Prostate gland (tissue), 2 donors: Measurements from ENCODE around the gene PRG3. TPM values are rescaled to one million over a fixed set of nuclear protein-coding genes. Genes with fewer than 3 reads are reported as not detected.

Experiments used
- DNase-seq: peaks from one replicate; pipeline ENCODE4 v3.0.0-alpha.2; 2019; ENCODE audit warnings: low spot score
- H3K27ac ChIP-seq, 2 donors: fragments of 200-600 bp; sonication (generic); 2 replicates each; pipeline ENCODE4 v1.5.1; 2017 to 2019
- H3K27me3 ChIP-seq: fragments of 200-600 bp; sonication (generic); replicated peaks from 2 replicates; pipeline ENCODE4 v1.5.1; 2019; ENCODE audit not compliant: insufficient read depth
- H3K36me3 ChIP-seq, 2 donors: fragments of 200-600 bp; sonication (generic); 1 replicate in 1 of 2; 2 replicates in 1 of 2; pipeline versions ENCODE4 v1.5.1 to v1.8.1; 2017 to 2019
- H3K4me1 ChIP-seq: fragments of 200-600 bp; sonication (generic); replicated peaks from 2 replicates; pipeline ENCODE4 v1.5.1; 2019
- H3K4me3 ChIP-seq, 2 donors: fragments of 200-600 bp; sonication (generic); 2 replicates each; pipeline ENCODE4 v1.5.1; 2017 to 2019
- H3K9me3 ChIP-seq: fragments of 200-600 bp; sonication (generic); 2 replicates; pipeline ENCODE4 v1.5.1; 2017
- POLR2A ChIP-seq: fragments of 450-650 bp; IDR thresholded peaks from one replicate; pipeline ENCODE4 v1.6.1; 2016; ENCODE audit warnings: antibody characterized with exemption, mild to moderate bottlenecking
- POLR2AphosphoS5 ChIP-seq: sonication (generic); formaldehyde crosslinking; IDR thresholded peaks from one replicate; pipeline ENCODE4 v1.6.1; 2017; ENCODE audit warnings: antibody characterized with exemption
- WGBS: methylation state at CpG from one replicate; pipeline ENCODE4 v1.1.5; 2018; 5-methylcytosine and 5-hydroxymethylcytosine counted together
- intact Hi-C: fragments of 100-400 bp; cut with DNase I; formaldehyde crosslinking; loops from one replicate; pipeline ENCODE4 v1.14.2; 2022
- total RNA-seq, 2 donors: library from RNA; depleted of rRNA; stranded (reverse); fragments of >200 nt; gene quantifications; one replicate each; pipeline ENCODE4 v1.1.0, GENCODE V29; 2016
- TF ChIP-seq, protein P1 (sequence below), 4 experiments: fragments of 200-600 bp in 2 of 4; fragments of 450-650 bp in 2 of 4; sonication (generic) in 2 of 4; IDR thresholded peaks; 1 replicate in 3 of 4; 2 replicates in 1 of 4; pipeline ENCODE4 v1.5.1; 2016 to 2019; ENCODE audit warnings: antibody characterized with exemption in 4 of 4, mild to moderate bottlenecking in 2 of 4, moderate library complexity in 2 of 4

The PRG3 gene
- total RNA-seq, 2 donors from 2014 or later, result not detected

DNA sequence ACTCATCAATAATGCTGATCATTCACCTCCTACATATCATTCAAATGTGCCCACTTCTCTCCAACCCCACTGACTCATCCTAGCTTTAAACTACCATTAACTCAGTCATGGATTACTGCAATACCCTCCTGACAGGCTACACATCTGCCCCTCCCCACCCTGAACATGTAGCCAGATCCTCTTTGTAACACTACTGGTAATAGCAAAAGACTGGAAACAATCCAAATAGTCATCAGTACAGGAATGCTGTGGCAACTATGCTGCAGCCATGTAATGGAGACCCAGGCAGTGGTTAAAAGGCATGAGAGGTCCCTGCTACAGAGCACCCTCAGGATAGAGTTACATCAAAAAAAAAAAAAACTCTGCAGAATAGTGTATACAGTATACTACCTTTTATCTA lies 29.3 kb upstream of the PRG3 start:
- H3K4me1 ChIP-seq, result no peaks in the 10 kb centered on the region
- intact Hi-C loops, result no loop called here
- H3K27me3 ChIP-seq, result no peaks in the 10 kb centered on the region
- H3K4me3 ChIP-seq, result no peak overlapping the region
- no peak overlapping the region for H3K27ac ChIP-seq
- H3K36me3 ChIP-seq, result no peaks in the 10 kb centered on the region
- H3K9me3 ChIP-seq, result no peaks in the 10 kb centered on the region
- TF ChIP-seq POLR2A, result no peak
- TF ChIP-seq POLR2AphosphoS5, result no peak
- TF ChIP-seq, protein P1, sequence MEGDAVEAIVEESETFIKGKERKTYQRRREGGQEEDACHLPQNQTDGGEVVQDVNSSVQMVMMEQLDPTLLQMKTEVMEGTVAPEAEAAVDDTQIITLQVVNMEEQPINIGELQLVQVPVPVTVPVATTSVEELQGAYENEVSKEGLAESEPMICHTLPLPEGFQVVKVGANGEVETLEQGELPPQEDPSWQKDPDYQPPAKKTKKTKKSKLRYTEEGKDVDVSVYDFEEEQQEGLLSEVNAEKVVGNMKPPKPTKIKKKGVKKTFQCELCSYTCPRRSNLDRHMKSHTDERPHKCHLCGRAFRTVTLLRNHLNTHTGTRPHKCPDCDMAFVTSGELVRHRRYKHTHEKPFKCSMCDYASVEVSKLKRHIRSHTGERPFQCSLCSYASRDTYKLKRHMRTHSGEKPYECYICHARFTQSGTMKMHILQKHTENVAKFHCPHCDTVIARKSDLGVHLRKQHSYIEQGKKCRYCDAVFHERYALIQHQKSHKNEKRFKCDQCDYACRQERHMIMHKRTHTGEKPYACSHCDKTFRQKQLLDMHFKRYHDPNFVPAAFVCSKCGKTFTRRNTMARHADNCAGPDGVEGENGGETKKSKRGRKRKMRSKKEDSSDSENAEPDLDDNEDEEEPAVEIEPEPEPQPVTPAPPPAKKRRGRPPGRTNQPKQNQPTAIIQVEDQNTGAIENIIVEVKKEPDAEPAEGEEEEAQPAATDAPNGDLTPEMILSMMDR (IDR thresholded peaks at IDR 0.05), result no peak
- no peak for DNase-seq

DNA sequence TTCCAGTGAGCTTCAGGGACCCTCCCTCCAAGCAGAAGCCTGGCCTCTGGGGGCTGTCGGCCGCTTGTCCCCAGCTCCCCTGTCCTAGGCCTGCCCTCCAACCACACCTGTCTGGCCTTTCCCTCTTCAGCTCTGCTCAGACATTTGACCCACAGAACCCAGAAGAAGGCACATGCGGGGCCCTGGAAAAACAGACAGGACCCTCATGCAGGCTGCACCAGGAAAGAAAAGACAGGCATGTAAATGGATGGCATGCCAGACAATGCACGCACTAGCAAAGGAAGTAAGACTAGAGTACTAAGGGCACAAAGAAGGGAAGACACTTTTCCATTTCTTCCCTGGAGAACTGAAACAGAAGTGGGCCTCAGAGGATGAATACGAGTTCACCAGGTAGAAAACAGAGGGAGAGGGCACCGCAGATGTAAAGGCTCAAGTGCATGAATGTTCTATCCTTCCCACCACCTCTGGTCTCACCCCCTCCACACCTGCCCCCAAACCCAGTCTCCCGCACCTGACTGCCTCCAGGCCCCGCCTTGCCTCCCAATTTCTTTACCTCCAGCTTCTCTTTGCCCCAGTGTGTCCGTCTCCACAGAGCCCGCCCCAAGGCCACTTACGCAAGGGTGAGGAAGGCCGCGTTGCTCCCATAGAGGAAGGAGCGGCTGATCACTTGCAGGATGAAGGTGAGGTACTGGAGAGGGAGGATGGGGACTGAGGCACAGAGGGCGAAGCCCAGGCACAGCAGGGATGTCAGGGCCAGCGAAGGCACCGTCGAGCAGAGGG lies 28.6 kb upstream of the PRG3 start:
- WGBS, result 96% methylated on average over 18 of the region's 18 CpGs
- intact Hi-C loops, result no loop called here
- no peaks in the 10 kb centered on the region for H3K36me3 ChIP-seq
- H3K4me1 ChIP-seq, result no peaks in the 10 kb centered on the region
- DNase-seq, result no peak
- H3K4me3 ChIP-seq, result no peak overlapping the region
- no peaks in the 10 kb centered on the region for H3K27me3 ChIP-seq
- H3K9me3 ChIP-seq, result no peaks in the 10 kb centered on the region
- no peak for TF ChIP-seq POLR2A
- TF ChIP-seq, protein P1 (IDR thresholded peaks at IDR 0.05), result no peak
- TF ChIP-seq POLR2AphosphoS5, result no peak
- H3K27ac ChIP-seq, result no peak overlapping the region

DNA sequence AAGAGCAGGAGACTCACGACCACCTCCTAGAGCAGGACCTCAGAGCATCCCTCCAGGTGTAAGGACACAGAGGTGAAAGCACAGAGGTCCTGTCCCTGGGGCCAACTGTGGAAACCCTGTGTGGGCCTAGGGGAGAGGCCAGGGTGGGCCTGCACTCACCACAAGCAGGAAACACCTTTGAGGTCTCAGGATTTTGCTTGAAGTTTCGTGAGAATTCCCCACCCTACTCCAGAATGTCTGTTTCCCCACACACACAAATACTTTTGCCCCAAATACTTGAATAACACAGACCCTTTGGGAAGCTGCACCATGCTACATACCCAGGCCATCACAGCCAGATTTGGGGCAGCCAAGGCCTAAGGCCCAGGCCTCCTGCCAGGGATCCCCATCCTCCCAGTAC lies 27.8 kb upstream of the PRG3 start:
- Histone ChIP-seq H3K4me1 (no peaks in the 10 kb centered on the region), H3K9me3 (no peaks in the 10 kb centered on the region), H3K27me3 (no peaks in the 10 kb centered on the region), H3K4me3 (no peak overlapping the region), H3K27ac (no peak overlapping the region), H3K36me3 (no peaks in the 10 kb centered on the region)
- intact Hi-C loops, result no loop called here
- WGBS, result 80% methylated on average over 2 of the region's 2 CpGs
- no peak for DNase-seq
- no peak for TF ChIP-seq POLR2AphosphoS5
- no peak for TF ChIP-seq POLR2A
- TF ChIP-seq, protein P1 (IDR thresholded peaks at IDR 0.05), result no peak

DNA sequence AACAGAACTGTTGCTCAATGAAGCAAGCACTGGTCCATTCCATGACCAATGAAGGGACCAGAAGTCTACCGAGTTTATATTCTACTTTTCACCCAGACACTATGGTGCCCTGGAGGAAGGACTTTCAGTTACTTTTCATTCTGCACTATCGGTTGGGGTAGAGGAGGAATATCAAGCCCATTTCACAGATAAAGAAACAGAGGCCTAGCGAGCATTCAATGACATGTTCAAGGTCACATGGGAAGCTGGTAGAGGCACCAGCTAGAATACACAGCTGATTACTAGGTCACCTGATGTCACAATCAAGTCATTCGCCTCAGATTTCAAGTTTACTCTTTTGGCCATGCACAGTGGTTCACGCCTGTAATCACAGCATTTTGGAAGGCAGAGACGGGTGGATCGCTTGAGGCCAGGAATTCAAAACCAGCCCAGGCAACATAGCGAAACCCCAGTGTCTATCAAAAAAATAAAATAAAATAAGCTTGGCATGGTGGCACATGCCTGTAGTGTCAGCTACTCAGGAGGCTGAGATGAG lies 27.1 kb upstream of the PRG3 start:
- no peaks in the 10 kb centered on the region for H3K9me3 ChIP-seq
- H3K27ac ChIP-seq, result no peak overlapping the region
- TF ChIP-seq POLR2A (no peak), POLR2AphosphoS5 (no peak)
- TF ChIP-seq, protein P1 (IDR thresholded peaks at IDR 0.05), result no peak
- H3K4me1 ChIP-seq, result no peaks in the 10 kb centered on the region
- 96% methylated on average over 8 of the region's 8 CpGs for WGBS
- intact Hi-C loops, result no loop called here
- no peak overlapping the region for H3K4me3 ChIP-seq
- no peak for DNase-seq
- H3K27me3 ChIP-seq, result no peaks in the 10 kb centered on the region
- no peaks in the 10 kb centered on the region for H3K36me3 ChIP-seq
